HCT116 (cell line): ENCODE results near the gene ZNF516. TPM values are rescaled to one million over a fixed set of nuclear protein-coding genes. Genes with fewer than 3 reads are reported as not detected.

ENCODE experiments used
- ATAC-seq: fragments of 200-7000 bp; cut with Tn5 transposase; 2 replicates; pipeline ENCODE4 v1.9.1; 2020; ENCODE audit warnings: mild to moderate bottlenecking, moderate library complexity
- BruUV-seq: library from RNA; stranded (reverse); fragments of 400-500 nt; replicated peaks from 2 replicates; lab custom pipeline; 2021; lab: Mats Ljungman, UMichigan
- CTCF ChIA-PET: fragments of 300-600 bp; sonication (Branson Sonifier 250); formaldehyde crosslinking; loops from one replicate; lab custom pipeline; 2021; ENCODE audit warnings: antibody characterized with exemption; lab: Charles Lee
- POLR2A ChIA-PET: fragments of 300-600, 350-600 bp; sonication (Branson Sonifier 250); formaldehyde crosslinking; loops from one replicate; lab custom pipeline; 2021; ENCODE audit warnings: antibody characterized with exemption; lab: Charles Lee
- RAD21 ChIA-PET, 2 experiments: fragments of 300-600 bp; sonication (Branson Sonifier 250); formaldehyde crosslinking; loops; one replicate each; lab custom pipeline; 2023; ENCODE audit warnings: low total read pairs in 2 of 2; ENCODE audit not compliant: uncharacterized antibody in 2 of 2, unreplicated experiment in 2 of 2, low non-redundant PET in 1 of 2; lab: Charles Lee
- DNase-seq: peaks from one replicate; pipeline ENCODE4 v3.0.0-alpha.2; 2010; ENCODE audit warnings: low read depth, low spot score
- H2AFZ ChIP-seq: fragments of 200-600 bp; shearing (Covaris generic), sonication (generic); 2 replicates; pipeline ENCODE4 v1.6.1; 2017; ENCODE audit warnings: low read depth, mixed run types, mixed read lengths, antibody characterized with exemption, low read length; ENCODE audit not compliant: poor library complexity, severe bottlenecking
- H3K27ac ChIP-seq: 2 replicates; pipeline ENCODE4 v1.5.1; 2012; ENCODE audit warnings: low read depth, low read length
- H3K27me3 ChIP-seq: fragments of 200-600 bp; sonication (generic); 2 replicates; pipeline ENCODE4 v1.6.1; 2016; ENCODE audit warnings: mixed run types, low read length, mixed read lengths; ENCODE audit not compliant: insufficient read depth
- H3K36me3 ChIP-seq, 2 experiments: fragments of 200-500 bp in 1 of 2; fragments of 200-600 bp in 1 of 2; sonication (Bioruptor generic) in 1 of 2; sonication (generic) in 1 of 2; 2 replicates each; pipeline versions ENCODE4 v1.5.1 to v1.6.1; 2014 to 2016; ENCODE audit warnings: low read length in 2 of 2, inconsistent platforms in 1 of 2, mixed read lengths in 1 of 2, mixed run types in 1 of 2; ENCODE audit not compliant: insufficient read depth in 2 of 2, control insufficient read depth in 1 of 2
- H3K4me1 ChIP-seq, 2 experiments: fragments of 200-600 bp in 1 of 2; sonication (generic) in 1 of 2; 2 replicates each; pipeline versions ENCODE4 v1.5.1 to v1.6.1; 2012 to 2017; ENCODE audit warnings: low read length in 2 of 2, inconsistent platforms in 1 of 2, mild to moderate bottlenecking in 1 of 2, mixed read lengths in 1 of 2, mixed run types in 1 of 2, moderate library complexity in 1 of 2; ENCODE audit not compliant: insufficient read depth in 2 of 2, control insufficient read depth in 1 of 2
- H3K4me2 ChIP-seq: fragments of 200-600 bp; sonication (generic); 2 replicates; pipeline ENCODE4 v1.6.1; 2017; ENCODE audit warnings: mixed run types, low read length, mixed read lengths
- H3K4me3 ChIP-seq, 2 experiments: fragments of 200-600 bp in 1 of 2; sonication (generic) in 1 of 2; replicated peaks in 1 of 2; 2 replicates each; pipeline ENCODE4 v1.5.1; 2011 to 2016; ENCODE audit warnings: low read length in 2 of 2, control low read depth in 1 of 2, low read depth in 1 of 2, mild to moderate bottlenecking in 1 of 2, mixed read lengths in 1 of 2, mixed run types in 1 of 2
- H3K79me2 ChIP-seq: fragments of 200-600 bp; sonication (generic); 2 replicates; pipeline ENCODE4 v1.6.1; 2017; ENCODE audit warnings: mild to moderate bottlenecking, mixed run types, low read length, moderate library complexity, mixed read lengths; ENCODE audit not compliant: insufficient read depth
- H3K9ac ChIP-seq: fragments of 200-600 bp; sonication (generic); 2 replicates; pipeline ENCODE4 v1.6.1; 2016; ENCODE audit warnings: low read length, mixed read lengths
- H3K9me2 ChIP-seq: fragments of 200-600 bp; sonication (generic), shearing (Covaris generic); 2 replicates; pipeline ENCODE4 v1.6.1; 2017; ENCODE audit warnings: mixed run types, mild to moderate bottlenecking, moderate library complexity; ENCODE audit not compliant: insufficient read depth
- H3K9me3 ChIP-seq, 2 experiments: fragments of 200-500 bp in 1 of 2; fragments of 200-600 bp in 1 of 2; sonication (Bioruptor generic) in 1 of 2; sonication (generic) in 1 of 2; 2 replicates each; pipeline ENCODE4 v1.6.1; 2014 to 2017; ENCODE audit warnings: low read length in 2 of 2, mixed read lengths in 2 of 2, inconsistent platforms in 1 of 2, low read depth in 1 of 2, mild to moderate bottlenecking in 1 of 2, mixed run types in 1 of 2, moderate library complexity in 1 of 2; ENCODE audit not compliant: control insufficient read depth in 1 of 2, insufficient read depth in 1 of 2
- H4K20me1 ChIP-seq: fragments of 200-600 bp; sonication (generic), shearing (Covaris generic); 2 replicates; pipeline ENCODE4 v1.6.1; 2017; ENCODE audit warnings: mixed run types, mild to moderate bottlenecking, moderate library complexity; ENCODE audit not compliant: insufficient read depth
- CEBPB ChIP-seq: IDR thresholded peaks from 2 replicates; pipeline ENCODE4 v1.6.1; 2012; ENCODE audit warnings: low read depth
- POLR2A ChIP-seq: IDR thresholded peaks from 2 replicates; pipeline ENCODE4 v1.7.0; 2011; ENCODE audit warnings: borderline replicate concordance; ENCODE audit not compliant: insufficient read depth, insufficient read length; ENCODE audit errors: extremely low read depth
- POLR2AphosphoS5 ChIP-seq: IDR thresholded peaks from 2 replicates; pipeline ENCODE4 v1.6.1; 2011; ENCODE audit warnings: mild to moderate bottlenecking, low read depth, low read length, moderate library complexity
- SIN3A ChIP-seq: IDR thresholded peaks from 2 replicates; pipeline ENCODE4 v1.6.1; 2012; ENCODE audit warnings: low read depth
- ZNF274 ChIP-seq: fragments of 200-500 bp; sonication (Bioruptor generic); IDR thresholded peaks from 2 replicates; pipeline ENCODE4 v1.6.1; 2014; ENCODE audit warnings: mild to moderate bottlenecking, low read depth, low read length, inconsistent platforms
- intact Hi-C: fragments of 100-400 bp; cut with micrococcal nuclease; formaldehyde crosslinking; loops from 2 replicates; pipeline ENCODE4 v1.10.0; 2022
- total RNA-seq: library from RNA; stranded (reverse); gene quantifications from one replicate; pipeline ENCODE4 v1.2.1, GENCODE V29; 2021; ENCODE audit not compliant: unreplicated experiment
- TF ChIP-seq, protein P1 (sequence below): IDR thresholded peaks from 2 replicates; pipeline ENCODE4 v1.6.1; 2012
- TF ChIP-seq, protein P2 (sequence below), 3 experiments: fragments of 200-600 bp in 1 of 3; sonication (generic) in 1 of 3; IDR thresholded peaks in 2 of 3; conservative IDR thresholded peaks in 1 of 3; 2 replicates each; pipeline ENCODE4 v1.5.1; 2012 to 2017; ENCODE audit warnings: low read depth in 2 of 3, low read length in 2 of 3, antibody characterized with exemption in 1 of 3, borderline replicate concordance in 1 of 3, control low read depth in 1 of 3, mild to moderate bottlenecking in 1 of 3, mixed read lengths in 1 of 3, mixed run types in 1 of 3, moderate library complexity in 1 of 3; ENCODE audit not compliant: insufficient read depth in 1 of 3

ZNF516 gene
- total RNA-seq, 1 experiment from 2014 or later, result 32.0 TPM

DNA sequence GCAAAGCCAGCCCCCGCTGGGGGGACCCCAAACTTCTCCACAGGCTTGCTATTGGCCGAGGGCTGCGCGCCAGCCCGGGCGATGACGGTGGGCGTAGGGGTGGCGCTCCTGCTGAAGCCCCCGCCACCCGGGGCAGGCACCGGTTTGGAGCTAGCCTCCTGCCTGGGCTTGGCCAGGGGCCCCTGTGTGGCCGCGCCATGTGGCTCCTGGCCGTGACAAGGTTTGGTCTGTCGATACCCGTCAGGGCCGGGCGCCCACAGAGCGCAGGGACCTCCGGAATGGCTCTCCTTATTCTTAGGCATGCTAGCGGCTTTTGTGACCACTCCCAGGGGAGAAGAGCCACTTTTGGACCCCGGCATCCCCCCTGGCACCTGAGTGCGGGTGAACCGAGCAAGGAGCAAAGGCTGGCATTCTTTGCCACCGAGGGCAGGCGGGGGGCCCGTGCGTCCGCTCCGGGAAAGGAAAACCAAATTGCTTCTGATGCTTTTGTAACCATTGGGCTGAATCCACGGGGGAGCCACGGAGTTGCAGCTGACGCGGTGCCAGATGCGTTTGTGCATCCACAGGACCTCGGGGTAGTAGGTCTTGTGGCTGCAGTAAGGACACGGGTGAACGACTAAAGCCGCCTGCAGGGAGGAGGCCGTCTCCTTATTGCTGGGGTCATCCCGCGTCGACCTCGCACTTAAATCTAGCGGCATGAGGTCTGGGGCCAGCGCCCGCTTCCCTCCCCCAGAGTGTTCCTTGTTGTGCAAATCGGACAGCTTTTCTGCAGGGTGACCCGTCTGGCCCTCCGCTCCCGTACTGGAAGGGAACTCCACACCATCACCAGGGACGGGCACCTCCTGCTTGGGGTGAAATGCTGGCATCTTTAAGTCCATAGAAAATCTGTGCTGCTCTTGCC lies 115.6 kb downstream of the ZNF516 start:
- POLR2A ChIA-PET, result no interaction called here
- no peaks in the 10 kb centered on the region for H3K9me2 ChIP-seq
- H3K9me3 ChIP-seq, result no peaks in the 10 kb centered on the region
- H3K4me1 ChIP-seq, result peaks cover 0 to 9% of the 10 kb centered on the region in 2 experiments; a peak in 3 of 4 replicates
- ATAC-seq, result no peak
- no peak overlapping the region for H3K4me3 ChIP-seq
- H3K9ac ChIP-seq, result no peak overlapping the region
- intact Hi-C loops, result no loop called here
- H3K4me2 ChIP-seq, result no peak overlapping the region
- CTCF ChIA-PET, result interaction anchor here (1.5 kb wide), 1 partner anchor 330 kb away, joined by 7 read pairs; no protein-coding TSS in a partner anchor
- H3K79me2 ChIP-seq, result no peaks in the 10 kb centered on the region
- no peaks in the 10 kb centered on the region for H3K27me3 ChIP-seq
- RAD21 ChIA-PET, result no interaction called here
- TF ChIP-seq POLR2A (no peak), POLR2AphosphoS5 (no peak), ZNF274 (no peak), CEBPB (no peak), SIN3A (no peak)
- TF ChIP-seq, protein P1, sequence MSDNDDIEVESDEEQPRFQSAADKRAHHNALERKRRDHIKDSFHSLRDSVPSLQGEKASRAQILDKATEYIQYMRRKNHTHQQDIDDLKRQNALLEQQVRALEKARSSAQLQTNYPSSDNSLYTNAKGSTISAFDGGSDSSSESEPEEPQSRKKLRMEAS, result no peak
- TF ChIP-seq, protein P2, sequence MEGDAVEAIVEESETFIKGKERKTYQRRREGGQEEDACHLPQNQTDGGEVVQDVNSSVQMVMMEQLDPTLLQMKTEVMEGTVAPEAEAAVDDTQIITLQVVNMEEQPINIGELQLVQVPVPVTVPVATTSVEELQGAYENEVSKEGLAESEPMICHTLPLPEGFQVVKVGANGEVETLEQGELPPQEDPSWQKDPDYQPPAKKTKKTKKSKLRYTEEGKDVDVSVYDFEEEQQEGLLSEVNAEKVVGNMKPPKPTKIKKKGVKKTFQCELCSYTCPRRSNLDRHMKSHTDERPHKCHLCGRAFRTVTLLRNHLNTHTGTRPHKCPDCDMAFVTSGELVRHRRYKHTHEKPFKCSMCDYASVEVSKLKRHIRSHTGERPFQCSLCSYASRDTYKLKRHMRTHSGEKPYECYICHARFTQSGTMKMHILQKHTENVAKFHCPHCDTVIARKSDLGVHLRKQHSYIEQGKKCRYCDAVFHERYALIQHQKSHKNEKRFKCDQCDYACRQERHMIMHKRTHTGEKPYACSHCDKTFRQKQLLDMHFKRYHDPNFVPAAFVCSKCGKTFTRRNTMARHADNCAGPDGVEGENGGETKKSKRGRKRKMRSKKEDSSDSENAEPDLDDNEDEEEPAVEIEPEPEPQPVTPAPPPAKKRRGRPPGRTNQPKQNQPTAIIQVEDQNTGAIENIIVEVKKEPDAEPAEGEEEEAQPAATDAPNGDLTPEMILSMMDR (IDR thresholded peaks at IDR 0.05 in 2 of 3, conservative IDR thresholded peaks at IDR 0.05 in 1 of 3; ENCODE audit: borderline replicate concordance in 1 of 3, insufficient read depth in 1 of 3, low read depth in 2 of 3, low read length in 2 of 3), result no peak
- TSS peak; percentile 34 for BruUV-seq
- H2AFZ ChIP-seq, result no peak overlapping the region
- H3K27ac ChIP-seq, result no peak overlapping the region
- no peak for DNase-seq
- H4K20me1 ChIP-seq, result no peaks in the 10 kb centered on the region
- H3K36me3 ChIP-seq, result no peaks in the 10 kb centered on the region; a peak in 1 of 4 replicates
